SHP77 (cell line): ENCODE data around the gene CCDC70.
"Not testable (repeated sequence)": the region's sequence is repeated elsewhere in the genome, so short reads cannot be mapped to it uniquely, and the experiment has no call there.

ENCODE experiments used
- DNase-seq, 2 experiments: peaks; one replicate each; lab custom pipeline; 2025; lab: John Stamatoyannopoulos, UW

Gene CCDC70

DNA sequence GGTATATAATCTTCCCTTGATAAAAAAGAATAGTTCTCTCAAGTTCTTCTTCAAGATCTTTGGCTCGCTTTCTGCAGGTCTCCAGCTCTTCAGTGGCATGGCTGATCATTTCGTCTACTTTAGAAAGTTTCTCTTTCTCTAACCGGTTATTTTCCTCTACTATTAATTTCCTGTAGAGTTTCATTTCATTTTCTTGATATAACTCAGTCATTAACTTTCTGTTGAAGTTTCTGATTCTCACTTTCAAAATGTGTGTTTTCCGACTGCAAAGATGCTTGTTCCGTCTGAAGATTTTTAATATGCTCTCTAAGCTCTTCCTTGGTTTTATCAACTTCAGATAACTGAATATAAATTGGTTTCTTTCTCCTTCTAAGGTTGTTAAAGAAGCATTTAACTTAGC lies 47.5 kb downstream of the CCDC70 start:
- DNase-seq = not testable (repeated sequence)

DNA sequence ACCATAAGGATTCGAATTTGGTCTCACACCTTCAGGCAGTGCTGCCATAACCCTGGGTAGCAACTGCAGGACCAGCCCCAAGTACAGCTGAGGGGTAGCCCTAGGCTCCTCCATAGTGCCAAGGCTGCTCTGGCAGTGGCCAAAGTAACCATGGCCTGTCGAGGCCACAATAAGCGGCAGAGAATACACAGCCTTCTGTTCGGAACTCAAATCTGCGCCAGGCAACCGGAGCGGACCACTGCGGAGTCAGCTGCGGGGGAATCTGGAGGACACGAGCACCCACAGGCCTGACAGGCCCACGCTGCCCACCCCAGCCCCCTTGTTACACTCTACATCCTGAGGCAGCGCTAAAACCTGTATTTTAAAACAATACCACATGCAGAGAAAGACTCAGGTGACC lies 48.7 kb downstream of the CCDC70 start:
- no peak for DNase-seq

DNA sequence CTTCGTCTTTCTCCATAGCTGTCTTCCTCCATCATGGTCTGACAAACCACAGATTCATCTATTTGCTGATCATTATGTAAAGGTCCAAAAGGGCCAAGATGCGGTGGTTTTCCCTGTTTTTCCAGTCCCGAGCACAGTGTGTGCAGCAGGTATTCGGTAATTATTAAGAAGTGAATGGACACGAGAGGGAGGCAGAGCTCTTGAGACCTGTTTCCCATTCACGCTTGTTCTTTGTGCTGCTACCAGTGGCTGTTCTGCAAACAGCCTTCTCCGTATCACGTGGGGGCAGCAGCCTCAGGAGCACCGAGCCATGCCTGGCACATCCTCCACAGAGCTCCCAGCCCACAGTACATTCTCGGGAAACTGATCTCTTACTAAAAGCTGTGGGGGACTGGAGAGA lies 50.3 kb downstream of the CCDC70 start:
- no peak for DNase-seq

DNA sequence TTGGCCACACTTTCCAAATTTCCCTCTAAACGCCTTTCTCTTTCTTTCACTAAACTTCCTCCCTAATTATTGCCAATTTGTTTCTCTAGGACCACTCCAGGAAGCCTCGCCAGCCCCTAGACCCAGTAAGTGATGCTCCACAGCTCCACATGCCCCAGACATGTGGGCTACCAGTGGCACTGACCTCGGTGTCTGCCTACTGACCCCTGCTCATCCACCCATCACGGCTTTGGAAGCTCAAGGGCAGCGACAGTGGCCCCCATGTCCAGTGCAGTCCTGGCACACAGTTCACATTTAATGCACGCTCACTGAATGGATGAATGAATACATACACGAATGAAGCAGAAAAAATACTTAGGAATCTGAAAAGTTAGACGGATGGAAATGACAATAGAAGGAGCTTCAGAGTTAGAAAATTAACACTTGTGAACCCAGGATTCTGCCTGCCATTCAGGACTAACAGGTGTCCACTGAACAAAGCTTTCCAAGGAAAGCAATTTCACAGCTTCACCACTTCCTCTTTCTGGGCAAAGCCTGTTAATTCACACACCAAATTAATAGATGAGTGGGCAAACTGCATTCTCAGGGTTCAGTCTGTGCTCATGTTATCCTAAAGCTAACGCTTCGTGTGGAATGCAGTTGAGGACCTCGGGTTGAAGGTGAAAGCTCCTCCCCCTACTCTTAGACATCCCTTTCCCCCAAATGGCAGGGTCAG lies 50.9 kb downstream of the CCDC70 start:
- DNase-seq = no peak

DNA sequence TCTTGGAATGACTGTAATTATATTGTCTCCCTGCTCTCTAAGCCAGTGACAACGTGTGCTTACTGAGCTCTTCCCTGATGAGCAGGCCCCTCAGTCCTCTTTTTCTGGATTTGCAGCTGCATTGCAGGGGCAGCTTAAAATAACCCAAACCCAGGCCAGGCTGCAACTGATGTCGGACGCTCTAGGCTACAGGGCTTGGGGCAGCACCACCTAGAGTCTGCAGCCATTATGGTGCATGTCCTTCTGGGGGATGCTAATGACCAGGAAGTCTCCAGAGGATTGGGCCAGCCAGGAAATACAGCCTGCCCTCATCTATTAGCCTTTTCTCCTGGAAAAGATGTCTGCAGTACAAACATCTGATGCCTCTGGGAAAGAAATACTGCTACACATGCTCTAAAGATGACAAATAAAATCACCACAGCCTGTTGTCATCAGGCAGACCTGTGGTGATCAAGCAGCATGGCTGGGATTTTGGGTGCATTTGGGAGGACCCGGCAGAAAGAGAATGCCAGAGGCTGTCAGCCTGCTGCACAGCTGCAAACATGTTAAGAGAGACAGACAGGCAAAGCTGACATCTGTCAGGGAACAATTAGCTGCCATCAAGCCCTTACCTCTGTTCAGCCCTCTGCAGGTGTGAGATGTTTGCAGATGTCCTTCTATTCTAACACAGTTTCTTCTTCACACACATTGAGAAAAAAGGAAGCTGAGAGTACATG lies 51.8 kb downstream of the CCDC70 start:
- DNase-seq = no peak

DNA sequence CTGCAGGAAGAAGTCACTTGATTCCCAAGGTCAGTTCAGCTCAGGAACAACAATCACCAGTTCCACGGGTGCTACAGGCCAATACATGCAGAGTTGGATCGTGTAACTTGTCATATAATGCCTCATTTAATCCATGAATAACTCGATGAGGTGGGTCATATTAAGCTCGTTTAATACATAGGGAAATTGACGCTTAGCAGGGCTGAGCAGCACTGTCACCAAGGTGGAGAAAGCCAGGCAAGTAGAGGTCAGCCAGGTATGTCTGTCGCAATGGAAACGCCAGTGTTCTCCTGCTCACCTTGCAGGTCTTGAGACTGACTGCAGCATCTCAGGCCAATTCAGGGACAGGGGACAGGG lies 52.3 kb downstream of the CCDC70 start:
- DNase-seq = no peak
